ENCODE measurements around the gene MRPL53. TPM values are rescaled to one million over a fixed set of nuclear protein-coding genes. Genes with fewer than 3 reads are reported as not detected.

MRPL53 gene
- total RNA-seq, 1 experiment from 2014 or later, result 65.4 TPM

GRCh38 chr2:74496997-74497776, 24.7 kb upstream of the MRPL53 start:
- ChIA-PET RAD21 (ENCODE audit: low non-redundant PET in 1 of 2, low total read pairs in 2 of 2, uncharacterized antibody in 2 of 2, unreplicated experiment in 2 of 2) (no interaction called here), POLR2A (no interaction called here), CTCF (no interaction called here)
- no peak overlapping the region for H2AFZ ChIP-seq (ENCODE audit: low read depth, low read length, poor library complexity, severe bottlenecking)
- BruUV-seq (replicated peaks), result no TSS peak
- H3K4me1 ChIP-seq (ENCODE audit: control insufficient read depth in 1 of 2, insufficient read depth in 2 of 2, low read length in 2 of 2), result peaks cover 8 to 16% of the 10 kb centered on the region in 2 experiments; a peak in 3 of 4 replicates
- ATAC-seq (no peak), DNase-seq (ENCODE audit: low read depth, low spot score) (no peak)
- no peak overlapping the region for H3K9ac ChIP-seq (ENCODE audit: low read length)
- H3K27ac ChIP-seq (ENCODE audit: low read depth, low read length), result no peak overlapping the region
- no peak overlapping the region for H3K4me3 ChIP-seq (replicated peaks in 1 of 2; ENCODE audit: low read depth in 1 of 2, low read length in 2 of 2)
- no peaks in the 10 kb centered on the region for H3K9me3 ChIP-seq (ENCODE audit: control insufficient read depth in 1 of 2, insufficient read depth in 1 of 2, low read depth in 1 of 2, low read length in 2 of 2)
- no peak overlapping the region for H3K4me2 ChIP-seq (ENCODE audit: low read length)
- H3K79me2 ChIP-seq (ENCODE audit: insufficient read depth, low read length), result no peaks in the 10 kb centered on the region
- H3K9me2 ChIP-seq (ENCODE audit: insufficient read depth), result no peaks in the 10 kb centered on the region
- TF ChIP-seq SRF (IDR thresholded peaks at IDR 0.05; ENCODE audit: low read depth) (no peak), ZNF274 (IDR thresholded peaks at IDR 0.05; ENCODE audit: low read depth, low read length) (no peak), JUND (IDR thresholded peaks at IDR 0.05) (no peak)
- TF ChIP-seq, protein P1, sequence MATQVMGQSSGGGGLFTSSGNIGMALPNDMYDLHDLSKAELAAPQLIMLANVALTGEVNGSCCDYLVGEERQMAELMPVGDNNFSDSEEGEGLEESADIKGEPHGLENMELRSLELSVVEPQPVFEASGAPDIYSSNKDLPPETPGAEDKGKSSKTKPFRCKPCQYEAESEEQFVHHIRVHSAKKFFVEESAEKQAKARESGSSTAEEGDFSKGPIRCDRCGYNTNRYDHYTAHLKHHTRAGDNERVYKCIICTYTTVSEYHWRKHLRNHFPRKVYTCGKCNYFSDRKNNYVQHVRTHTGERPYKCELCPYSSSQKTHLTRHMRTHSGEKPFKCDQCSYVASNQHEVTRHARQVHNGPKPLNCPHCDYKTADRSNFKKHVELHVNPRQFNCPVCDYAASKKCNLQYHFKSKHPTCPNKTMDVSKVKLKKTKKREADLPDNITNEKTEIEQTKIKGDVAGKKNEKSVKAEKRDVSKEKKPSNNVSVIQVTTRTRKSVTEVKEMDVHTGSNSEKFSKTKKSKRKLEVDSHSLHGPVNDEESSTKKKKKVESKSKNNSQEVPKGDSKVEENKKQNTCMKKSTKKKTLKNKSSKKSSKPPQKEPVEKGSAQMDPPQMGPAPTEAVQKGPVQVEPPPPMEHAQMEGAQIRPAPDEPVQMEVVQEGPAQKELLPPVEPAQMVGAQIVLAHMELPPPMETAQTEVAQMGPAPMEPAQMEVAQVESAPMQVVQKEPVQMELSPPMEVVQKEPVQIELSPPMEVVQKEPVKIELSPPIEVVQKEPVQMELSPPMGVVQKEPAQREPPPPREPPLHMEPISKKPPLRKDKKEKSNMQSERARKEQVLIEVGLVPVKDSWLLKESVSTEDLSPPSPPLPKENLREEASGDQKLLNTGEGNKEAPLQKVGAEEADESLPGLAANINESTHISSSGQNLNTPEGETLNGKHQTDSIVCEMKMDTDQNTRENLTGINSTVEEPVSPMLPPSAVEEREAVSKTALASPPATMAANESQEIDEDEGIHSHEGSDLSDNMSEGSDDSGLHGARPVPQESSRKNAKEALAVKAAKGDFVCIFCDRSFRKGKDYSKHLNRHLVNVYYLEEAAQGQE (IDR thresholded peaks at IDR 0.05; ENCODE audit: low read depth), result no peak
- TF ChIP-seq, protein P2, sequence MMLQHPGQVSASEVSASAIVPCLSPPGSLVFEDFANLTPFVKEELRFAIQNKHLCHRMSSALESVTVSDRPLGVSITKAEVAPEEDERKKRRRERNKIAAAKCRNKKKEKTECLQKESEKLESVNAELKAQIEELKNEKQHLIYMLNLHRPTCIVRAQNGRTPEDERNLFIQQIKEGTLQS (IDR thresholded peaks at IDR 0.05), result no peak
- TF ChIP-seq, protein P3, sequence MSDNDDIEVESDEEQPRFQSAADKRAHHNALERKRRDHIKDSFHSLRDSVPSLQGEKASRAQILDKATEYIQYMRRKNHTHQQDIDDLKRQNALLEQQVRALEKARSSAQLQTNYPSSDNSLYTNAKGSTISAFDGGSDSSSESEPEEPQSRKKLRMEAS (IDR thresholded peaks at IDR 0.05), result no peak
- TF ChIP-seq, protein P4, sequence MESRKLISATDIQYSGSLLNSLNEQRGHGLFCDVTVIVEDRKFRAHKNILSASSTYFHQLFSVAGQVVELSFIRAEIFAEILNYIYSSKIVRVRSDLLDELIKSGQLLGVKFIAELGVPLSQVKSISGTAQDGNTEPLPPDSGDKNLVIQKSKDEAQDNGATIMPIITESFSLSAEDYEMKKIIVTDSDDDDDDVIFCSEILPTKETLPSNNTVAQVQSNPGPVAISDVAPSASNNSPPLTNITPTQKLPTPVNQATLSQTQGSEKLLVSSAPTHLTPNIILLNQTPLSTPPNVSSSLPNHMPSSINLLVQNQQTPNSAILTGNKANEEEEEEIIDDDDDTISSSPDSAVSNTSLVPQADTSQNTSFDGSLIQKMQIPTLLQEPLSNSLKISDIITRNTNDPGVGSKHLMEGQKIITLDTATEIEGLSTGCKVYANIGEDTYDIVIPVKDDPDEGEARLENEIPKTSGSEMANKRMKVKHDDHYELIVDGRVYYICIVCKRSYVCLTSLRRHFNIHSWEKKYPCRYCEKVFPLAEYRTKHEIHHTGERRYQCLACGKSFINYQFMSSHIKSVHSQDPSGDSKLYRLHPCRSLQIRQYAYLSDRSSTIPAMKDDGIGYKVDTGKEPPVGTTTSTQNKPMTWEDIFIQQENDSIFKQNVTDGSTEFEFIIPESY (IDR thresholded peaks at IDR 0.05; ENCODE audit: extremely low read depth, insufficient replicate concordance, low read length), result no peak
- peaks cover 2% of the 10 kb centered on the region in 2 experiments; a peak in 1 of 4 replicates for H3K36me3 ChIP-seq (ENCODE audit: control insufficient read depth in 1 of 2, insufficient read depth in 2 of 2, low read length in 2 of 2)
- intact Hi-C loops (cut with micrococcal nuclease), result no loop called here
- no peaks in the 10 kb centered on the region for H4K20me1 ChIP-seq (ENCODE audit: insufficient read depth)
- no peaks in the 10 kb centered on the region for H3K27me3 ChIP-seq (ENCODE audit: insufficient read depth, low read length)
